WTC11 (cell line): ENCODE measurements around the gene PUSL1. TPM values are rescaled to one million over a fixed set of nuclear protein-coding genes. Genes with fewer than 3 reads are reported as not detected.
A peak's percentile ranks its signal among the peaks of the same experiment; 100 is the strongest.

Experiments
- ATAC-seq: fragments of 200-7000 bp; cut with Tn5 transposase; 2 replicates; pipeline ENCODE4 v1.10.0; 2021; ENCODE audit warnings: mild to moderate bottlenecking, moderate library complexity
- CTCF ChIA-PET: fragments of 300-600 bp; sonication (Branson Sonifier 250); formaldehyde crosslinking; loops from one replicate; lab custom pipeline; 2021; ENCODE audit warnings: antibody characterized with exemption; lab: Charles Lee
- POLR2A ChIA-PET: fragments of 350-600 bp; sonication (Branson Sonifier 250); formaldehyde crosslinking; loops from one replicate; lab custom pipeline; 2021; ENCODE audit warnings: antibody characterized with exemption; lab: Charles Lee
- DNase-seq: peaks from one replicate; pipeline ENCODE4 v3.0.0; 2021; ENCODE audit warnings: low spot score
- H3K27ac Mint-ChIP-seq: 2 replicates; pipeline ENCODE4 v1.8.0; 2021; ENCODE audit warnings: mixed read lengths
- H3K27me3 Mint-ChIP-seq: 2 replicates; pipeline ENCODE4 v1.8.0; 2021; ENCODE audit warnings: low read depth, mild to moderate bottlenecking, moderate library complexity, mixed read lengths
- H3K36me3 Mint-ChIP-seq: 2 replicates; pipeline ENCODE4 v1.8.0; 2021; ENCODE audit warnings: mixed read lengths
- H3K4me1 Mint-ChIP-seq: 2 replicates; pipeline ENCODE4 v1.8.0; 2022; ENCODE audit warnings: mixed read lengths
- H3K4me3 Mint-ChIP-seq: 2 replicates; pipeline ENCODE4 v1.8.0; 2021; ENCODE audit warnings: mild to moderate bottlenecking, moderate library complexity, mixed read lengths
- H3K9me3 Mint-ChIP-seq: 2 replicates; pipeline ENCODE4 v1.8.0; 2021; ENCODE audit warnings: mixed read lengths
- ESRRA ChIP-seq: sonication (generic); formaldehyde crosslinking; IDR thresholded peaks from 2 replicates; pipeline ENCODE4 v1.8.1; 2022; ENCODE audit warnings: mild to moderate bottlenecking, missing genetic modification reagents, borderline replicate concordance
- ETV6 ChIP-seq: sonication (generic); formaldehyde crosslinking; IDR thresholded peaks from 2 replicates; pipeline ENCODE4 v1.8.1; 2022; ENCODE audit warnings: mild to moderate bottlenecking, missing genetic modification reagents
- FOXJ3 ChIP-seq: sonication (generic); formaldehyde crosslinking; IDR thresholded peaks from 2 replicates; pipeline ENCODE4 v1.9.0; 2021; ENCODE audit warnings: missing genetic modification reagents, mild to moderate bottlenecking, borderline replicate concordance
- FOXK1 ChIP-seq: sonication (generic); formaldehyde crosslinking; IDR thresholded peaks from 2 replicates; pipeline ENCODE4 v1.8.0; 2022; ENCODE audit warnings: mild to moderate bottlenecking, moderate library complexity, missing genetic modification reagents
- FOXP1 ChIP-seq: sonication (generic); formaldehyde crosslinking; IDR thresholded peaks from 2 replicates; pipeline ENCODE4 v1.8.0; 2022; ENCODE audit warnings: missing genetic modification reagents, mild to moderate bottlenecking, moderate library complexity, borderline replicate concordance
- GRHL2 ChIP-seq: fragments of 250-450 bp; sonication (Bioruptor Pico); IDR thresholded peaks from 2 replicates; pipeline ENCODE4 v1.8.0; 2022; ENCODE audit warnings: mild to moderate bottlenecking, moderate library complexity; ENCODE audit not compliant: insufficient replicate concordance, severe bottlenecking
- GTF2I ChIP-seq: fragments of 250-450 bp; sonication (Bioruptor Pico); conservative IDR thresholded peaks from 2 replicates; pipeline ENCODE4 v1.4.0; 2021; ENCODE audit warnings: mild to moderate bottlenecking
- NR1H2 ChIP-seq: sonication (generic); formaldehyde crosslinking; IDR thresholded peaks from 2 replicates; pipeline ENCODE4 v1.9.0; 2021; ENCODE audit warnings: mild to moderate bottlenecking, moderate library complexity, missing genetic modification reagents
- NR2C2 ChIP-seq: sonication (generic); formaldehyde crosslinking; IDR thresholded peaks from 2 replicates; pipeline ENCODE4 v1.8.0; 2022; ENCODE audit warnings: mild to moderate bottlenecking, missing genetic modification reagents
- OVOL2 ChIP-seq: fragments of 250-450 bp; sonication (Bioruptor Pico); IDR thresholded peaks from 2 replicates; pipeline ENCODE4 v1.9.0; 2021; ENCODE audit warnings: mild to moderate bottlenecking, borderline replicate concordance
- SOX15 ChIP-seq: fragments of 250-450 bp; sonication (Bioruptor Pico); IDR thresholded peaks from 2 replicates; pipeline ENCODE4 v1.9.0; 2021; ENCODE audit warnings: mild to moderate bottlenecking
- TCF7 ChIP-seq: sonication (generic); formaldehyde crosslinking; IDR thresholded peaks from 2 replicates; pipeline ENCODE4 v1.8.0; 2022; ENCODE audit warnings: mild to moderate bottlenecking, low read depth, missing genetic modification reagents, moderate library complexity
- TEAD1 ChIP-seq: sonication (generic); formaldehyde crosslinking; IDR thresholded peaks from 2 replicates; pipeline ENCODE4 v1.8.0; 2022; ENCODE audit warnings: mild to moderate bottlenecking, missing genetic modification reagents
- TEAD4 ChIP-seq: sonication (generic); formaldehyde crosslinking; IDR thresholded peaks from 2 replicates; pipeline ENCODE4 v1.8.0; 2022; ENCODE audit warnings: mild to moderate bottlenecking, missing genetic modification reagents
- ZBTB21 ChIP-seq: sonication (generic); formaldehyde crosslinking; IDR thresholded peaks from 2 replicates; pipeline ENCODE4 v1.8.1; 2023; ENCODE audit warnings: mild to moderate bottlenecking, missing genetic modification reagents, borderline replicate concordance
- ZNF219 ChIP-seq: sonication (generic); formaldehyde crosslinking; IDR thresholded peaks from 2 replicates; pipeline ENCODE4 v1.8.0; 2023; ENCODE audit warnings: missing genetic modification reagents, mild to moderate bottlenecking, borderline replicate concordance
- ZNF317 ChIP-seq: sonication (generic); formaldehyde crosslinking; IDR thresholded peaks from 2 replicates; pipeline ENCODE4 v1.8.1; 2023; ENCODE audit warnings: low read depth, mild to moderate bottlenecking, moderate library complexity, missing genetic modification reagents, borderline replicate concordance
- total RNA-seq: library from RNA; stranded (reverse); gene quantifications from 3 replicates; pipeline ENCODE4 v1.2.3, GENCODE V29; 2021
- TF ChIP-seq, protein P1 (sequence below): sonication (generic); formaldehyde crosslinking; IDR thresholded peaks from 2 replicates; pipeline ENCODE4 v1.8.1; 2022; ENCODE audit warnings: mild to moderate bottlenecking, missing genetic modification reagents, moderate library complexity, borderline replicate concordance
- TF ChIP-seq, protein P2 (sequence below): sonication (generic); formaldehyde crosslinking; IDR thresholded peaks from 2 replicates; pipeline ENCODE4 v1.8.0; 2022; ENCODE audit warnings: mild to moderate bottlenecking, missing genetic modification reagents
- TF ChIP-seq, protein P3 (sequence below): sonication (generic); formaldehyde crosslinking; IDR thresholded peaks from 2 replicates; pipeline ENCODE4 v1.8.0; 2022; ENCODE audit warnings: mild to moderate bottlenecking, missing genetic modification reagents
- TF ChIP-seq, protein P4 (sequence below): sonication (generic); formaldehyde crosslinking; IDR thresholded peaks from 2 replicates; pipeline ENCODE4 v1.8.1; 2023; ENCODE audit warnings: mild to moderate bottlenecking, missing genetic modification reagents
- TF ChIP-seq, protein P5 (sequence below): fragments of 250-450 bp; sonication (Bioruptor Pico); conservative IDR thresholded peaks from 2 replicates; pipeline ENCODE4 v1.9.0; 2021; ENCODE audit warnings: mild to moderate bottlenecking
- TF ChIP-seq, protein P6 (sequence below): fragments of 250-450 bp; sonication (Bioruptor Pico); IDR thresholded peaks from 2 replicates; pipeline ENCODE4 v1.9.0; 2021; ENCODE audit warnings: mild to moderate bottlenecking
- TF ChIP-seq, protein P7 (sequence below): sonication (generic); formaldehyde crosslinking; IDR thresholded peaks from 2 replicates; pipeline ENCODE4 v1.8.0; 2023; ENCODE audit warnings: missing genetic modification reagents

The PUSL1 gene
- total RNA-seq, 1 experiment from 2014 or later = 51.5 TPM

DNA sequence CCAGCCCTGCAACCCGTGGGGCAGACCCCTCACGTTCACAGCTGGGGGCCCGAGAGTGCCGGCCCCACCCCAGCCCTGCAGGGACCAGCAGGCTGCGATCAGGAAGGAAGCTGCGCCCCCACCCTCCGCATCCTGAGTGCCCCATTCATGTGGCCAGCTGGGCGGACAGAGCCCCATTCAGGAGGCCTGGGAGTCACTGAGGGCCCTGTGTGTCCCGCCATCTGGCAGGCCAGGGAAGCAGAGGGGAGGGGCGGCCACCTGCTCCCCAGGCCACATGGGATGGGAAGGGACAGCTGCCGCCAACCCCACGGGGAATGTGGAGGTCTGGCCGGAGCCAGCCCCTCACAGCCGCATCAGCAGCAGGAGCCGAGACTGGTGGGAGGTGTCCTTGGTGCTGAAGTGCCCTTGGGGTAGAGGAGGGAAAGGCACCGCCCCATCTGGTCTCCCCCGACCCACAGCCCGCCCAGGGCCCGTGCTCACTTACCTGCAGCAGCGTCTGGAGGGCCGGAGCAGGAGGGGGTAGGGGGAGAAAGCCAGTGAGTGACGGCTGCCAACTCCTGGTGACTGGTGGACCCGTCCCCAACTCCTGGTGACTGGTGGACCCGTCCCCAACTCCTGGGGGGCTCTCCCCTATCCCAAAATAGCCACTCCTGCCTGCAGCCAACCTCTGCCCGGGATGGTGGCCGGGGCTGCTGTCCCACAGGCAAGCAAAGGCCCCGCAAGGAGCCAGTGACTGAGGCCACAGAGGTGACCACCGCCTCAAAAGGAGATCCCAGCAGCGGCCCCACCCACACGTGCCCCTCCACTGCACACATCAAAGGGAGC lies 9.3 kb upstream of the PUSL1 start:
- Mint-ChIP-seq H3K27ac (no peak overlapping the region), H3K27me3 (no peaks in the 10 kb centered on the region), H3K36me3 (no peaks in the 10 kb centered on the region), H3K4me1 (no peaks in the 10 kb centered on the region), H3K9me3 (no peaks in the 10 kb centered on the region), H3K4me3 (no peak overlapping the region)
- ChIA-PET POLR2A (interaction anchor here (1.0 kb wide), 1 partner anchor 266 kb away, joined by 3 read pairs; no protein-coding TSS in a partner anchor), CTCF (interaction anchor here (0.9 to 7.6 kb wide), 5 partner anchors 7 to 302 kb away, joined by 3 to 81 read pairs (median 6); partner anchors contain the start of gene UBE2J2)
- ATAC-seq (peak; percentile 68), DNase-seq (peak; percentile 86)
- TF ChIP-seq TCF7 (CRISPR knock-in tag) (no peak; the same call in 1 of the 2 replicates), ZNF317 (CRISPR knock-in tag) (no peak), TEAD4 (peak; percentile 70), FOXK1 (CRISPR knock-in tag) (peak; percentile 36; the same call in 1 of the 2 replicates), NR1H2 (CRISPR knock-in tag) (no peak), ZNF219 (CRISPR knock-in tag) (0 out of 2 replicates have a peak, but pooled peaks have one; percentile 42), ESRRA (CRISPR knock-in tag) (peak; percentile 77; the same call in 1 of the 2 replicates), FOXP1 (0 out of 2 replicates have a peak, but pooled peaks have one; percentile 24), GTF2I (no peak), GRHL2 (CRISPR knock-in tag) (no peak), TEAD1 (CRISPR knock-in tag) (peak; percentile 57; the same call in 1 of the 2 replicates), OVOL2 (no peak), ETV6 (CRISPR knock-in tag) (peak; percentile 54; the same call in 1 of the 2 replicates), FOXJ3 (CRISPR knock-in tag) (no peak), ZBTB21 (CRISPR knock-in tag) (no peak), SOX15 (CRISPR knock-in tag) (no peak), NR2C2 (no peak)
- TF ChIP-seq, protein P1, sequence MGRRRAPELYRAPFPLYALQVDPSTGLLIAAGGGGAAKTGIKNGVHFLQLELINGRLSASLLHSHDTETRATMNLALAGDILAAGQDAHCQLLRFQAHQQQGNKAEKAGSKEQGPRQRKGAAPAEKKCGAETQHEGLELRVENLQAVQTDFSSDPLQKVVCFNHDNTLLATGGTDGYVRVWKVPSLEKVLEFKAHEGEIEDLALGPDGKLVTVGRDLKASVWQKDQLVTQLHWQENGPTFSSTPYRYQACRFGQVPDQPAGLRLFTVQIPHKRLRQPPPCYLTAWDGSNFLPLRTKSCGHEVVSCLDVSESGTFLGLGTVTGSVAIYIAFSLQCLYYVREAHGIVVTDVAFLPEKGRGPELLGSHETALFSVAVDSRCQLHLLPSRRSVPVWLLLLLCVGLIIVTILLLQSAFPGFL = peak; percentile 19; the same call in 1 of the 2 replicates
- TF ChIP-seq, protein P2, sequence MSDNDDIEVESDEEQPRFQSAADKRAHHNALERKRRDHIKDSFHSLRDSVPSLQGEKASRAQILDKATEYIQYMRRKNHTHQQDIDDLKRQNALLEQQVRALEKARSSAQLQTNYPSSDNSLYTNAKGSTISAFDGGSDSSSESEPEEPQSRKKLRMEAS = peak; percentile 51; the same call in 1 of the 2 replicates
- TF ChIP-seq, protein P3, sequence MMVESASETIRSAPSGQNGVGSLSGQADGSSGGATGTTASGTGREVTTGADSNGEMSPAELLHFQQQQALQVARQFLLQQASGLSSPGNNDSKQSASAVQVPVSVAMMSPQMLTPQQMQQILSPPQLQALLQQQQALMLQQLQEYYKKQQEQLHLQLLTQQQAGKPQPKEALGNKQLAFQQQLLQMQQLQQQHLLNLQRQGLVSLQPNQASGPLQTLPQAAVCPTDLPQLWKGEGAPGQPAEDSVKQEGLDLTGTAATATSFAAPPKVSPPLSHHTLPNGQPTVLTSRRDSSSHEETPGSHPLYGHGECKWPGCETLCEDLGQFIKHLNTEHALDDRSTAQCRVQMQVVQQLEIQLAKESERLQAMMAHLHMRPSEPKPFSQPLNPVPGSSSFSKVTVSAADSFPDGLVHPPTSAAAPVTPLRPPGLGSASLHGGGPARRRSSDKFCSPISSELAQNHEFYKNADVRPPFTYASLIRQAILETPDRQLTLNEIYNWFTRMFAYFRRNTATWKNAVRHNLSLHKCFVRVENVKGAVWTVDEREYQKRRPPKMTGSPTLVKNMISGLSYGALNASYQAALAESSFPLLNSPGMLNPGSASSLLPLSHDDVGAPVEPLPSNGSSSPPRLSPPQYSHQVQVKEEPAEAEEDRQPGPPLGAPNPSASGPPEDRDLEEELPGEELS = peak; percentile 76
- TF ChIP-seq, protein P4, sequence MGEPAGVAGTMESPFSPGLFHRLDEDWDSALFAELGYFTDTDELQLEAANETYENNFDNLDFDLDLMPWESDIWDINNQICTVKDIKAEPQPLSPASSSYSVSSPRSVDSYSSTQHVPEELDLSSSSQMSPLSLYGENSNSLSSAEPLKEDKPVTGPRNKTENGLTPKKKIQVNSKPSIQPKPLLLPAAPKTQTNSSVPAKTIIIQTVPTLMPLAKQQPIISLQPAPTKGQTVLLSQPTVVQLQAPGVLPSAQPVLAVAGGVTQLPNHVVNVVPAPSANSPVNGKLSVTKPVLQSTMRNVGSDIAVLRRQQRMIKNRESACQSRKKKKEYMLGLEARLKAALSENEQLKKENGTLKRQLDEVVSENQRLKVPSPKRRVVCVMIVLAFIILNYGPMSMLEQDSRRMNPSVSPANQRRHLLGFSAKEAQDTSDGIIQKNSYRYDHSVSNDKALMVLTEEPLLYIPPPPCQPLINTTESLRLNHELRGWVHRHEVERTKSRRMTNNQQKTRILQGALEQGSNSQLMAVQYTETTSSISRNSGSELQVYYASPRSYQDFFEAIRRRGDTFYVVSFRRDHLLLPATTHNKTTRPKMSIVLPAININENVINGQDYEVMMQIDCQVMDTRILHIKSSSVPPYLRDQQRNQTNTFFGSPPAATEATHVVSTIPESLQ (CRISPR knock-in tag) = no peak
- TF ChIP-seq, protein P5, sequence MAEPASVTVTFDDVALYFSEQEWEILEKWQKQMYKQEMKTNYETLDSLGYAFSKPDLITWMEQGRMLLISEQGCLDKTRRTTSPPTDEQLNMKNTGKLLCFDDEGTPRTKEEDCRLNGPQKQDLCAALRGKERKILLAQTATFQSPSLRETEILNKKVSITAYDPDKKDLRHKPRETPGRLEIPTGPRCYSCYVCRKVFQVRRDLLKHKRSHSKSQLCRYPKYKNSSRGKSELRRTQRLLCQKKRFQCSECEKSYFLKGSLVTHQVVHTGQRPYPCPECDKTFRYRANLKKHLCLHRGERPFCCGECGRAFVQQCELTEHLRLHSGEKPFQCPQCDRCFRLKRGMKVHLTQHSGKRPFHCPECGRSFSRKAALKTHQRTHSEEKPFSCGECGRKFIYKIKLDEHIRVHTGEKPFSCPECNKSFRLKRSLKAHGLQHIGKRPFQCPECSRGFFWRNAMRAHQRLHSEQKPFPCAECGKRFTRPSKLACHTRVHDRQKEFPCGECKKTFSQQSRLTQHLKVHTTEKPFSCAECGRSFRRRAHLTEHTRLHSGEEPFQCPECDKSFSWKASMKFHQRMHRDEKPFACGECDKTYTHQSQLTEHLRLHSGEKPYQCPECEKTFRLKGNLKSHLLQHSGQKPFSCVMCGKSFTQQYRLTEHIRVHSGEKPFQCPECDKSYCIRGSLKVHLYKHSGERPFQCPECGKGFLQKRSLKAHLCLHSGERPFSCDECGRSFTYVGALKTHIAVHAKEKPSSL (CRISPR knock-in tag) = no peak
- TF ChIP-seq, protein P6, sequence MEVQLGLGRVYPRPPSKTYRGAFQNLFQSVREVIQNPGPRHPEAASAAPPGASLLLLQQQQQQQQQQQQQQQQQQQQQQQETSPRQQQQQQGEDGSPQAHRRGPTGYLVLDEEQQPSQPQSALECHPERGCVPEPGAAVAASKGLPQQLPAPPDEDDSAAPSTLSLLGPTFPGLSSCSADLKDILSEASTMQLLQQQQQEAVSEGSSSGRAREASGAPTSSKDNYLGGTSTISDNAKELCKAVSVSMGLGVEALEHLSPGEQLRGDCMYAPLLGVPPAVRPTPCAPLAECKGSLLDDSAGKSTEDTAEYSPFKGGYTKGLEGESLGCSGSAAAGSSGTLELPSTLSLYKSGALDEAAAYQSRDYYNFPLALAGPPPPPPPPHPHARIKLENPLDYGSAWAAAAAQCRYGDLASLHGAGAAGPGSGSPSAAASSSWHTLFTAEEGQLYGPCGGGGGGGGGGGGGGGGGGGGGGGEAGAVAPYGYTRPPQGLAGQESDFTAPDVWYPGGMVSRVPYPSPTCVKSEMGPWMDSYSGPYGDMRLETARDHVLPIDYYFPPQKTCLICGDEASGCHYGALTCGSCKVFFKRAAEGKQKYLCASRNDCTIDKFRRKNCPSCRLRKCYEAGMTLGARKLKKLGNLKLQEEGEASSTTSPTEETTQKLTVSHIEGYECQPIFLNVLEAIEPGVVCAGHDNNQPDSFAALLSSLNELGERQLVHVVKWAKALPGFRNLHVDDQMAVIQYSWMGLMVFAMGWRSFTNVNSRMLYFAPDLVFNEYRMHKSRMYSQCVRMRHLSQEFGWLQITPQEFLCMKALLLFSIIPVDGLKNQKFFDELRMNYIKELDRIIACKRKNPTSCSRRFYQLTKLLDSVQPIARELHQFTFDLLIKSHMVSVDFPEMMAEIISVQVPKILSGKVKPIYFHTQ (CRISPR knock-in tag) = no peak
- TF ChIP-seq, protein P7, sequence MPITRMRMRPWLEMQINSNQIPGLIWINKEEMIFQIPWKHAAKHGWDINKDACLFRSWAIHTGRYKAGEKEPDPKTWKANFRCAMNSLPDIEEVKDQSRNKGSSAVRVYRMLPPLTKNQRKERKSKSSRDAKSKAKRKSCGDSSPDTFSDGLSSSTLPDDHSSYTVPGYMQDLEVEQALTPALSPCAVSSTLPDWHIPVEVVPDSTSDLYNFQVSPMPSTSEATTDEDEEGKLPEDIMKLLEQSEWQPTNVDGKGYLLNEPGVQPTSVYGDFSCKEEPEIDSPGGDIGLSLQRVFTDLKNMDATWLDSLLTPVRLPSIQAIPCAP = no peak
